GM21786 (cell line): ENCODE results near the gene GUCY2D.
"Not testable (repeated sequence)": the region's sequence is repeated elsewhere in the genome, so short reads cannot be mapped to it uniquely, and the experiment has no call there.

Source experiments
- ATAC-seq: cut with Tn5 transposase; IDR thresholded peaks from one replicate; pipeline ENCODE4 v1.9.1; 2021; ENCODE audit not compliant: unreplicated experiment

The GUCY2D gene

DNA sequence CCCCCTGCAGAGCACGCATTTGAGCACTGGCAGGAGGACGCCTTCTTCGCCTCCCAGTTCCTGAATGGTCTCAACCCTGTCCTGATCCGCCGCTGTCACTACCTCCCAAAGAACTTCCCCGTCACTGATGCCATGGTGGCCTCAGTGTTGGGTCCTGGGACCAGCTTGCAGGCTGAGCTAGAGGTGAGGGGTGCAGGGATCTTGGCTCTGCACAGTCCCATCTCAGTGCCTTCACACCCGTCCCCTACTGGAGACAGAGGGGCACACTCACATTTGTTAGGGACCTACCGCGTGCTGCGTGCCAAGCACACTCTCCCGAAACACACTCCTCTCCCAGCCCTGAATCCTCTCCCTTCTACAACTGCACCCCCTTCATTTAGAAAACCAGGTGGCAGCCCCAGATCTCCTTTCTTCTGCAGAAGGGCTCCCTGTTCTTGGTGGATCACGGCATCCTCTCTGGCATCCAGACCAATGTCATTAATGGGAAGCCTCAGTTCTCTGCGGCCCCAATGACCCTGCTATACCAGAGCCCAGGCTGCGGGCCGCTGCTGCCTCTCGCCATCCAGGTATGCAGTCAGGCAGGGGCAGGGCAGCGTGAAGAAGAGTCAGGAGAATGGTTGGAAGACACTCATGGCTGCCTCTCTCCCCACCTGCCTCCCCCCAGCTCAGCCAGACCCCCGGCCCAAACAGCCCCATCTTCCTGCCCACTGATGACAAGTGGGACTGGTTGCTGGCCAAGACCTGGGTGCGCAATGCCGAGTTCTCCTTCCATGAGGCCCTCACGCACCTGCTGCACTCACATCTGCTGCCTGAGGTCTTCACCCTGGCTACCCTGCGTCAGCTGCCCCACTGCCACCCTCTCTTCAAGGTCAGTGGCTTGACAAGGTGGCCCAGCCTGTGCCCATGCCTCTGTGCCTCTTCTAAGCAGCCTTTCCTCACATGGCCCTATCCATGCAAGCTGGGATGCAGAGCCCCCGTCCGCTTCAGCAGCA is 42.7 kb downstream of the GUCY2D start:
- no peak for ATAC-seq

DNA sequence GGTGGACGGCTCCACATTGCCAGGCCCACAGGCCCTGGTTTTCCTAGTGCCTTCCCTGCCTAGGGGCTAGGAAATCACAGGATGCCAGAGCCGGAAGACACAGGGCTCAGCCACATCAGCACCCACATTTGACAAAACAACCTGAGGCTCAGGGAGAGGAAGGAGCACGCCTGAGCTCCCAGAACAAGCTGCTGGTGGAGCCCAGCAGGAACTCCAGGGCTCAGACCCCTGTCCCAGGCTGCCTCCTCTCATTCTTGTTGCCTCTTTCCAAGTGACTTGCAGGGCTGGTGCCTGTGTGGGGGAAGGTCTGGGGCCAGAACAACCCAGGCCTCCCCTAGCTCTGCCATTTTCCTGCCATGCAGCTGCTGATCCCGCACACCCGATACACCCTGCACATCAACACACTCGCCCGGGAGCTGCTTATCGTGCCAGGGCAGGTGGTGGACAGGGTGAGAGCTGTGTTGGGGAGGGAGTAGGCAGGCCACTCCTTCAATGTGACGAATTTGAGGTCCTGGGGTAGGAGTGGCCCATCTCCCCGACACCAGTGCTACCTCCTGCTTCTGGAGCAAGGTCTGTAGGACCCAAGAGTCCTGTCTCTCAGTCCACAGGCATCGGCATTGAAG is 44.0 kb downstream of the GUCY2D start:
- no peak for ATAC-seq

DNA sequence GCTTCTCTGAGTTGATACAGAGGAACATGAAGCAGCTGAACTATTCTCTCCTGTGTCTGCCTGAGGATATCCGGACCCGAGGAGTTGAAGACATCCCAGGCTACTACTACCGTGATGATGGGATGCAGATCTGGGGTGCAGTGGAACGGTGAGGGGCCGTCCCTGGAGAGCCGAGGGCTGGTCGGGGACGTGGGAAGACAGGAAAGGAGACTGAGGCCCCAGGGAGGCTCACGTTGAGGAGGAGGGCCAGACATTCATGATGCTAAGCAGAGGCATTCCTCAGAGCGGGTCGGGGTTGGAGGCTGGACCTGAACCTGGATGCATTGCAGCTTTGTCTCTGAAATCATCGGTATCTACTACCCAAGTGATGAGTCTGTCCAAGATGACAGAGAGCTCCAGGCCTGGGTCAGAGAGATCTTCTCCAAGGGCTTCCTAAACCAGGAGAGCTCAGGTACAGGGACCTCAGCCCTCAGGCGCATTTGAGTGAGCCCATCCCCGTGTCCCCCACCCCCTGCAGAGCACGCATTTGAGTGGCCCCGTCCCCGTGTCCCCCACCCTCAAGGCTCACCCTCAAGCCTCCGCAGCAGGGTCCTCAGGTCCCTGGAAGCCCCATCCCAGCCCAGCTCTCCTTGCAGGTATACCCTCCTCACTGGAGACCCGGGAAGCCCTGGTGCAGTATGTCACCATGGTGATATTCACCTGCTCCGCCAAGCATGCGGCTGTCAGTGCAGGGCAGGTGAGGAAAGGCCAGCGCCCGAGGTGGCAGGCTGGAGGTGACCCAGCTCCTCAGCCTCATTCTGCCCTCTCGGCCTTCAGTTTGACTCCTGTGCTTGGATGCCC is 44.7 kb downstream of the GUCY2D start:
- ATAC-seq: no peak

DNA sequence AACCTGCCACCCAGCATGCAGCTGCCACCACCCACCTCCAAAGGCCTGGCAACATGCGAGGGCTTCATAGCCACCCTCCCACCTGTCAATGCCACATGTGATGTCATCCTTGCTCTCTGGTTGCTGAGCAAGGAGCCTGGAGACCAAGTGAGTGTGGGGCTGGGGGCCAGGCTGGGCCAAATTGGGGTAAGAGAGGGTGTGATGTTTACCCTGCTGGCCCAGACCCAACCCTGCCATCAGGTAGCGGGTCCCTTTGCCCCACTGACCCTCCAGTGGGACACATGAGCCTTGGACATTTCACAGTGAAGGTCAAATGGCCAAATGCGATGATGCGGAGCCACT is 45.3 kb downstream of the GUCY2D start:
- ATAC-seq: no peak

DNA sequence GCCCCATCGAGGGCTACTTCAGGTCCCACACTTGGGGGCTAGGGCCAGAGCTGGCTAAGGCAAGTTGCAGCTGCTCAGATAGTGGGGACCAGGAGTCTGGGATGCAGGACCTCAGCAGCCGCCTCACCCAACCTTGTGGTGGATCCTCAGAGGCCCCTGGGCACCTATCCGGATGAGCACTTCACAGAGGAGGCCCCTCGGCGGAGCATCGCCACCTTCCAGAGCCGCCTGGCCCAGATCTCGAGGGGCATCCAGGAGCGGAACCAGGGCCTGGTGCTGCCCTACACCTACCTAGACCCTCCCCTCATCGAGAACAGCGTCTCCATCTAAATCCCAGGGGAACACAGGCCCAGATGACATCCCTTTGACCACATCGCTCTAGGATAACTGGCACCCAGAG is 45.8 kb downstream of the GUCY2D start:
- no peak for ATAC-seq

DNA sequence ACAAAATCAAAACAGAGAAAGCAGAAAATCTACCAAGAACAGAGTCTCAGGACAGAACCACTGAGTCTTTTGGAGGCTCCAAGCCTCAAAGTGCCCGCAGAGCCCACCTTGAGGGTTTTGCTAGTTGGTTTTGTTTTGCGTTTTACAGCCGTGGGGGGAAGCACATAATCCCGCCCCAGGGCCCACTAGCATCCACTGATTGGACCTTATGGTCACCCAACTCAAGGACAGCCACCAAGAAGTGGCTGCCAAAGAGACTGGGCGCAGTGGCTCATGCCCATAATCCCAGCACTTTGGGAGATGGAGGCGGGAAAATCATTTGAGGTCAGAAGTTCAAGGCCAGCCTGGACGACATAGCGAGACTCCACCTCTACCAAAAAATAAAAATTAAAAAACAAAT is 46.3 kb downstream of the GUCY2D start:
- no peak for ATAC-seq

DNA sequence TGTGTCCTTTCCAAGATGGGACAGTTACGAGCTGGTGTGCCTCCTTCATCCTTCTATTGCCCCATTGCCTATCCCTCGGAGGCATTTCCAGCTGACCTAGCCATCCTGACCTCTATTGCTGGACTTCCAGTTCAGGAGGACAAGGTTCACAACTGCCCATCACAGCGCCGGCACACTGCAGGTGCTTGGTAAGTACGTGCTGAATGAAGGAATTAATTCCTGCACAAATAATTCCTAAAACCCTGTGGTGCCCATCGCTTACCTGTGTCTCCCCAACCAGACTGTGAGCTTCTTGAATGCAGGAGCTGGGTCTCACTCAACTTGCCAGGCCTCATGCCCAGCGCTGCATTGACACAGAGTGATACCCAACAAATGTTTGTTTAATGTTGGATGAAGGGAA is 49.4 kb downstream of the GUCY2D start:
- no peak for ATAC-seq

DNA sequence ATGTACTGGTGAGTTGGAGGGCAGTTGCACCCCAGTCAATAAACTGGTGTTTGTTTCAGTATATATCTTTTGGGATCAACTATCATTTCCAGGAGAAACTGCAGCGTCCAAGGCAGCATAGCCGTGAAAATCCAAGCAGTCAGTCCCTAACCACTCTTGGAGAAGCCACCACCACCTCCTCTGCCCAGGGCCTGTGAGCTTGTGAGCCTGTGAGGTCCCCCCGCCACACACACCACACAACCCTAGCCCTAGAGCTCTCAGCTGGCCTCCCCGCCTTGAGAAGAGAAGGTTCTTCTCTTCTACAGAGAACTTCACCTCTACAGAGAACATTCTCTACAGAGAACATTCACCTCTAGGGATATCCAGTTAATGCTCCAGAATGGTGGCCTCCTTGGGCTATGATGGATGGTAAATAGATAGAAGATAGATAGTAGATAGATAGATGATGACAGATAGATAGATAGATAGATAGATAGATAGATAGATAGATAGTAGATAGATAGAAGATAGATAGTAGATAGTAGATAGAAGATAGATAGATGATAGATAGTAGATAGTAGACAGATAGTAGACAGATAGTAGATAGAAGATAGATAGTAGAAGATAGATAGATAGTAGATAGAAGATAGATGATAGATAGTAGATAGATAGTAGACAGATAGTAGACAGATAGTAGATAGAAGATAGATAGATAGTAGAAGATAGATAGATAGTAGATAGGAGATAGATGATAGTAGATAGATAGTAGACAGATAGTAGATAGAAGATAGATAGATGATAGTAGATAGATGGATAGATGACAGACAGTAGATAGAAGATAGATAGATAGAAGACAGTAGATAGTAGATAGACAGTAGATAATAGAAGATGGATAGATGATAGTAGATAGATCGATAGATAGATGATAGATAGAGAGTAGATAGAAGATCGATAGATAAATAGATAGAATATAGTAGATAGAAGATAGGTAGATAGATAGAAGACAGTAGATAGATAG is 50.1 kb downstream of the GUCY2D start:
- ATAC-seq: no peak

DNA sequence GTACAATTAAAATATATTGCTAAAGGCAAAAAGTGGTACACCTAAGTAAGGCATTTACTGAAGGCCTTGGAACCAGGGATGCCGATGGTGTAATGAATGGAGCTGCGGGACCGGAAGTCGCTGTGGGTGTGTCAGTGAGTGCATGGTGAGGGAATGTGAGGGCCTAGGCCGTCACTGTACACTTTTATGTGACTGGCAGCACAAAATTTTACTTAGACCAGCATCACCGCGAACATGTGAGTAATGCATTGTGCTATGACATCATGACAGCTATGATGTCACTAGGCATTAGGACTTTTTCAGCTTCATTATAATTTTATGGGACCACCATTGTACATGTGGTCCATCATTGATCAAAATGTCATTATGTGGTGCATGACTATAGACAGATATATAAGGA is 51.2 kb downstream of the GUCY2D start:
- ATAC-seq: no peak

DNA sequence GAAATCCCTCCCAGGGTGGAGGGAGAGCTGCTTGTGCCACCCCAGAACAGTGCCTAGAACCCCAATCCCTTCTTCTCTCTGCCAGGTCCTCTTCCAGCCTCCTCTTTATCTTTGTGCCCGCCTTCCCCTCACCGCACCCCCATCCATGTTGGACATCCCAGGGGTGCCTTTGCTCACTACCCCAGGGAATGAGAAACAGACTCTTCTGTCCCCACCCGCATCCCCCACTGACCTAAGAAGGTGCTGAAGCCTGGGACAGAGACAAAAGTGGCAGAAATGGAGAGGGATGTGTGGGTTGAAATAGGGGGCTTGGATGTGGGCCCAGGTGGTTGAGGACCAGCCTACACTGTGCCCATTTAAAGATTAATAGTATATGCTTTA is 53.4 kb downstream of the GUCY2D start:
- ATAC-seq: no peak

DNA sequence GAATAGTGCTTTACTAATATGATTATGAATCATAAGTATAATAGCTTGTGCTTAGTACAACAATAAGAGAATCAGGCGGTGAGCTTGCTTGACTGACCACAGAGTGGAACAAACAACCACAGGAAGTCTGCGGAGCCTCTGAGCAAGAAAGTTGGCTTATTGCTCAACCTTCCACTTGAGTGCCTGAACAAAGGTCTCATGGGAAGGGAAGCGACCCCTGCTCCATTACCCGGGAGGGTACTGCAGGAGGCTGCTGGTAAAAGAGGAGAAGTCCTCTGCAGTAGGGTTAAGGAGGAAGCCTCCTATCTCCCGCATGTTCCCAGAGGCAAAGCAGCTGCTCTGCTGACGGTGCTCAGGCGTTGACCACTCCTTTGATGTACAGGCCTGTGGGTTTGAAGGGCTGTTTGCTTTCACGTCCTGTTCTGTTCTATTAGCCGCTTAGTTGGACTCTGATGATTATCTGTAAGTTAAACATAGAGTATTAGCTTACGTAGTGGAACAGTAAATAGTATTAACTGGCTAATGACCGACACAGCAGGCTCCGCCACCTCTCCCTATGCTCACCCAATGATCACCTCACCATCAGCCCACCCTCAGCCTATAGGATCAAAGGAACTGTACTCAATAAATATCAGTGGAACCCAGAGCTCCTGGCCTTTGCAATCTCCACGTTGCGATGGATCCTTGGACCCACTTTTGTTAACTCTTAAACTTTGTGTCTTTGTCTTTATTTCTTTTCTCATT is 54.0 kb downstream of the GUCY2D start:
- ATAC-seq: no peak

DNA sequence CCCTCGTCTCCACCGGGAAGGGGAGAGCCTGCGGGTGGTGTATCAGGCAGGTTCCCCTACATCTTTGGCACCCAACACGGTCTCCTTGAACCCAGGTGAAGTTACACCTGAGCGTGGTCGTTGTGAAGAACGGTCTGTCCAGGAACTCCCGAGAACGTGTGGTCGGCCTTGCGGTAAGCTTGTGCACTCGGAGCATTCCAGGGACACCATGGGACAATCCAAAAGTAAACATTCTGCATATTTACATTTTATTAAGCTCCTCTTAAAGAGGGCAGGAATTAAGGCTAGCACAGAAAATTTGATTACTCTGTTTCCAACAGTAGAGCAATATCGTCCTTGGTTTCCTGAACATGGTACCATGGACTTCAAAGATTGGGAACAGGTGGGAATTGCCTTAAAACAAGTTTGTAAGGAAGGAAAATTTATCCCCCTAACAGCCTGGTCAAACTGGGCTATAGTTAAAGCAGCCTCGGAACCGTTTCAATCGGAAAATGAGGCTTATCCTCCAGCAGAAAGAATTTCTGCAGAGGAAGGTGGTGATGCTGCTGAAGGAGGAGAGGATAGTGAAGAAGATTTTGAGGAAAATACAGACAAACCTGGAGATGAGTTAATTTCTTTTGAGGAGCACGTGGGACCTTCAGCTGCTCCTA is 54.7 kb downstream of the GUCY2D start:
- no peak for ATAC-seq

DNA sequence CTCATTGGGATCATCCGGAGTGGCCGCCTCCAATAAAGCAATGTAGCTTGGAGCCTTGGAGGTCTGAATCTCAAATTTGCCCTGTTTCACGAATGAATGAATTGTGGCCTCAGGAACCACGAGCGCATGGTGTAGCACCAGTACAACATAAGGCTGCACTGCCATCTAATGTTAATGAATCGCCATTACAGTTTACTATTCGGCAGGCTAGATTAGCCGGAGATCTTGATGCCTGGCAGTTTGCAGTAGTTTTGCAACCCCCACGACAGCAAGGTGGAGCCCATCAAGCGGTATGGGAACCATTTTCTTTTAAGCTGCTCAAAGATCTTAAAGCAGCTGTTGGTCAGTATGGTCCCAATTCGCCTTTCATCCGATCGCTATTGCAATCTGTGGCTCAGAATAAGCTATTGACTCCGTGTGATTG is 55.3 kb downstream of the GUCY2D start:
- ATAC-seq: no peak

DNA sequence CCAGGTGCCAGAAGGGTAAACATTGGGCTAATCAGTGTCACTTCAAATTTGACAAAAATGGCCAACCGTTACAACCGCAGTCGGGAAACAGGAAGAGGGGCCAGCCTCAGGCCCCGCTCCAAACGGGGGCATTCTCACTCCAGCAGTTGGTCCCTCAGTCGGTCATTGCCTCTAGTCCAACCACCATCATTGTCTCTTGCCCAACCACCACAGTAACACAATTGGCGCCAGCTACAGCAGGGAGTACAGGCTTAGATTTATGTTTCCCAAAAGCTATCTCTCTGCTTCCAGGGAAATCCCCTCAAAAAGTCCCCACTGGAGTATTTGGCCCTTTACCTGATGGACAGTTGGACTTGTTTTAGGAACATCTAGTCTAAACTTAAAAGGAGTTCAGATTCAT is 56.7 kb downstream of the GUCY2D start:
- no peak for ATAC-seq

DNA sequence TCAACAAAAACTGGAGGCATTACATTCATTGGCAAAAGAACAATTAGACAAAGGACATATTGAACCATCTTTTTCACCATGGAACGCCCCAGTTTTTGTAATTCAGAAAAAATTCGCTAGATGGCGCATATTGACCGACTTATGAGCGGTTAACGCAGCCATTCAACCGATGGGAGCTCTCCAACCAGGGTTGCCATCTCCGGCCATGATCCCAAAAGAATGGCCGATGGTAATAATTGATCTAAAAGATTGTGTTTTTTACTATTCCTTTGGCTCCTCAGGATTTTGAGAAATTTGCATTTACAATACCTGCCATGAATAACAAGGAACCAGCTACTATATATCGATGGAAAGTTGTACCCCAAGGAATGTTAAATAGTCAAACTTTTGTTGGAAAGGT is 57.9 kb downstream of the GUCY2D start:
- ATAC-seq: no peak

DNA sequence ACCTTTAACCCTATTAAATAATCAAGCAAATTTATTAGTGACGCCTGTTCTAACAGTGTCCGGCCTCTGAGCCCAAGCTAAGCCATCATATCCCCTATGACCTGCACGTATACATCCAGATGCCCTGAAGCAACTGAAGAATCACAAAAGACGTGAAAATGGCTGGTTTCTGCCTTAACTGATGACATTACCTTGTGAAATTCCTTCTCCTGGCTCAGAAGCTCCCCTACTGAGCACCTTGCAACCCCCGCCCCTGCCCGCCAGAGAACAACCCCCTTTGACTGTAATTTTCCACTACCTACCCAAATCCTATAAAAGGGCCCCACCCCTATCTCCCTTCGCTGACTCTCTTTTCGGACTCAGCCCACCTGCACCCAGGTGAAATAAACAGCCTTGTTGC is 59.4 kb downstream of the GUCY2D start:
- ATAC-seq: not testable (repeated sequence)

DNA sequence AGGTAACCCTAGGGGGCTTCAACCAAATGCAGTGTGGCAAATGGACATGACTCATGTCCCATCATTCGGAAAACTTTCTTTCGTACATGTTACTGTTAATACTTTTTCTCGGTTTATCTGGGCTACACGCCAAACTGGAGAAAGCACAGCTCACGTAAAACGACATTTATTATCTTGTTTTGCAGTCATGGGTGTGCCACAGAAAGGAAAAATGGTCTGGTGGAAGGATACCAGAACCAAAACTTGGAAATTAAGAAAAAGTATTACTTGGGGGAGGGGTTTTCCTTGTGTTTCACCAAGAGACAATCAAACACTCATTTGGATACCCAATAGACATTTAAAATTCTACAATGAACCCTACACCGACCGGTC is 60.0 kb downstream of the GUCY2D start:
- no peak for ATAC-seq

DNA sequence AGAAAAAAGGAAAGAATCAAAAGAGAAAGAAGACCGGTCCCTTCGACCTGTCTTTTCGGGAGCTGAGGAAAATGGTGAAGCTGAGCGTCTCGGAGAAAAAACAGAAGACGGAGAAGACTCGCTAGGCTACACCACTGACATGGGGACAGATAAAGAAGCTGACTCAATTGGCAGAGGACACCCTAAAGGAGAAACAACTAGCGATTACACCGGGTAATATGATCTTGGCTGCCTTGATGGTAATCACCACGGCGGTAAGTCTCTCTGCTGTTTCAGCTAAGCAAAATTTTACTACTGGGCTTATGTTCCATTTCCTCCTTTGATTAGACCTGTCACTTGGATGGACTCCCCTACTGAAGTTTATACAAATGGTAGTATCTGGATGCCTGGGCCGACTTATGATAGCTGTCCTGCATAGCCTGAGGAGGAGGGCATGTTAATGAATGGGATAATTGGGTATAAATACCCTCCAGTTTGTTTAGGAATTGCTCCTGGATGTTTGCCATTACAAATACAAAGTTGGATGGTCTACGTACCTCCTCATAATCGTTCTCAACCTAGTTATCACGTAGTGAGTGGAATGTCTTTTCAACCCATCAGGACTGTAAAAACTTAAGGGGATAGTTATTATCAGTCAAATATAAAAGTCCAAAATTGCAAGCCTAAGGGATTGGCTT is 60.5 kb downstream of the GUCY2D start:
- ATAC-seq: no peak
